SHP77 treated with DMSO at 0.1 percent for 48 hours (cell line): ENCODE measurements around the gene SEM1.
"Not testable (repeated sequence)": the region's sequence is repeated elsewhere in the genome, so short reads cannot be mapped to it uniquely, and the experiment has no call there.

ENCODE experiments used
- DNase-seq: peaks from one replicate; lab custom pipeline; 2025; lab: John Stamatoyannopoulos, UW

SEM1 gene

GRCh38 chr7:96663457-96663856 is 46.2 kb downstream of the SEM1 start:
- no peak for DNase-seq

GRCh38 chr7:96662151-96662550 is 47.5 kb downstream of the SEM1 start:
- not testable (repeated sequence) for DNase-seq

DNA sequence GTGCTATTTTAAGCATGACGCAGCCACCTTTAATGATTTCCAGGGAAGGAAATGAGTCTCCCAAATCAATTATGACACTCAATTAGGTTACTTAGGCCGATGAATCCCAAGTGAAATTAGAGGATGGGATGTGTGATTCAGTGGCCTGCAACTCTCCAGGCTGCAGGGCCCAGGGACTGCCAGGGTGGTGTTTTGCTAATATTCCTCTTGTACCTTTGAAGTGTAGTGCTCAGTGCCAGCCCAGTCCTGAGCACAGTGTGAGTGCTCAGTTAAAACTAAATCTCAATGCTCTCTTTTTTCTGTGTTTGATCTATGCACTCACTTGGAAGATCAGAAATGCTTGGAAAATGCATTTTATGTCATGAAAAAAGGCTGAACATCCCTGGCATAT is 51.6 kb downstream of the SEM1 start:
- no peak for DNase-seq

DNA sequence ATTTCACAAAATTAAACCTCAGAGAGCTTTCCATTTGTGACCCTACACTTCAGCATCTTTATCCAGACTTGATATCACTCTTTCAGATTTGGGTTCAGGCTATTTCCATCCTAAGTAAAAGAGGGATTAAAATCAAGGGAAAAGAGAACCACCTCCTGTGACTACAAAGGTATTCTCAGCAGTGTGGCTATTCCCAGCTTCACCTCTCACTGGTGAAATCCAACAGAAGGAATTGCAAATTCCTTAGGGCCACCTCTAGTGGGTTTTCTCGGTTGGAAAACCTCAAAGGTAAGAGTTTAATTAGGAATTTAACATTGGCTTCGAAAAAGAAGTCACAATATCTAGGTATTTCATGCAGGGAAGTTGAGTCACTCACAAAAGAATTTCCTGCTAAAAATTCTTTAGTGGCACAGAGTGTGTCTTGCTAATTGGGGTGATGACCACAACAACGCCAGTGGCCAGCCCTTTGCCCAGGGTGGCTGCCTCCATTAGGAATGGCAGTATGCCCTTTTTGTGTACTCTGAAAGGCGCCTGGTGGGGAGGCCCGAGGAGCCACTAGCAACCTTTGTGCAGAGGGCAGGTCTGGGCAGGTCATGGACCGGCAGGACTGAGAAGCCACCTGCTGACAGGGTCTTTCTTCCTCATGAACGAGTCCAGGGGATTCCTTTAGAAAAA is 52.2 kb downstream of the SEM1 start:
- DNase-seq, result no peak

- no peak for DNase-seq
Measured at GRCh38 chr7:96655956-96656355, 53.7 kb downstream of the SEM1 start.

DNA sequence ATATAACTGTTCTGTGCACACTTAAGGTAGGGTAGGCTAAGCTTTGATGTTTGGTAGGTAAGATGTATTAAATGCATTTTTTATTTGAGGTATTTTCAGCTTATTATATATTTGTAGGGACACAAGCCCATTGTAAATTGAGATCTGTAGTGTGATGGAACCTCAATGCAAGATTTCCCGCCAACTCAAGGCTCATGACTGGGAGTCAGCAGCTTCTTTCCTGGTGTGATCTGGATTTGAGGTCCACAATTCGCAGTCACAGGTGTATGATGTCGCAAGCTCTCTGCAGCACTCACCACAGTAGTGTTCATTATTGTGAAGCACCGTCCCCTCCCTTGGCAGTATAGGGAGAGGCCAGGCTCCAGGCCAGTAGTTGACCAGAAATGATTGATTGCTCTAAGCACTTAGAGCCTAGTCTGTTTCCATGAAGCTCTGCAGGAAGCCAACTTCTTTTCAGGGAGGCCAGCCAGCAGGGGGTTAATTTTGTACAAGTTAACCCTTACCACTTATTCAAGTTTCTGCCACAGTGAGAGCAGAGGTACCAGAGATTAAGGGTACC is 54.9 kb downstream of the SEM1 start:
- DNase-seq, result no peak

- no peak for DNase-seq
Measured at GRCh38 chr7:96649981-96650380, 59.7 kb downstream of the SEM1 start.

DNA sequence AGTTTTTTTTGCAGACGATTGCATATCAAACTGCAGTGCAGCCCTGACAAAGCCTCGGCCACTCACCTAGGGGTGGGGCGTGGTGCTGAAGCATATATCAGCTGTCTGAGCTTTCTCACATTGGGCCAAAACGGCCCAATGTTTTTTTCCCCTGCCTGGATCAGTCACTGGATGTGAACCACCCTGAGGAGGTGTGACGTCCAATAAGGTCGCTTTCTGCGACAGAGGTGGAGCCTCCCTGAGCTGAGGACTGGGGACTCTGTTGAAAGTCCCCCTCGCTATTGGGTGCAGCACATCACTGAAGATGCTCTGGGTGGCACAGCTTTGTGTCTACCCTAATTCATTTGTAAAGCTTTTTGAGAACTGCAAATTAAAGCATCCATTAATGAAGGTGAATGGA is 60.9 kb downstream of the SEM1 start:
- DNase-seq, result no peak

- DNase-seq, result no peak
Measured at GRCh38 chr7:96647733-96648132, 61.9 kb downstream of the SEM1 start.

- no peak for DNase-seq
Measured at GRCh38 chr7:96645084-96645483, 64.6 kb downstream of the SEM1 start.

DNA sequence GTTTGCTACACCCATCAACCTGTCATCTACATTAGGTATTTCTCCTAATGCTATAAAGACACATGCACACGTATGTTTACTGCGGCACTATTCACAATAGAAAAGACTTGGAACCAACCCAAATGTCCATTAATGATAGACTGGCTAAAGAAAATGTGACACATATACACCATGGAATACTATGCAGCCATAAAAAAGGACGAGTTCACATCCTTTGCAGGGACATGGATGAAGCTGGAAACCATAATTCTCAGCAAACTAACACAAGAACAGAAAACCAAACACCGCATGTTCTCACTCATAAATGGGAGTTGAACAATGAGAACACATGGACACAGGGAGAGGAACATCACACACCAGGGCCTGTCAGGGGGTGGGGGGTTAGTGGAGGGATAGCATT is 66.2 kb downstream of the SEM1 start:
- DNase-seq, result not testable (repeated sequence)

- no peak for DNase-seq
Measured at GRCh38 chr7:96640054-96640453, 69.6 kb downstream of the SEM1 start.
